ENCODE data around the gene TPM4.

TPM4 gene

GRCh38 chr19:16042533-16043085 is 33.7 kb upstream of the TPM4 start:
- no peak for DNase-seq

GRCh38 chr19:16043156-16043757 is 33.0 kb upstream of the TPM4 start:
- DNase-seq, result no peak

- no peak for DNase-seq
These were observed 31.5 kb upstream of the TPM4 start for GRCh38 chr19:16044746-16045145.

GRCh38 chr19:16045171-16045570 is 31.1 kb upstream of the TPM4 start:
- DNase-seq, result no peak

GRCh38 chr19:16045893-16046292 is 30.4 kb upstream of the TPM4 start:
- no peak for DNase-seq

GRCh38 chr19:16048583-16048982 is 27.7 kb upstream of the TPM4 start:
- no peak for DNase-seq

- DNase-seq, result peak; percentile 77
These were observed 24.9 kb upstream of the TPM4 start for GRCh38 chr19:16051254-16052025.

GRCh38 chr19:16052353-16052752 is 23.9 kb upstream of the TPM4 start:
- DNase-seq, result no peak

GRCh38 chr19:16057062-16057461 is 19.2 kb upstream of the TPM4 start:
- no peak for DNase-seq

- DNase-seq, result no peak
These were observed 16.0 kb upstream of the TPM4 start for GRCh38 chr19:16060294-16060693.

GRCh38 chr19:16061943-16062342 is 14.4 kb upstream of the TPM4 start:
- DNase-seq, result no peak

GRCh38 chr19:16062789-16063188 is 13.5 kb upstream of the TPM4 start:
- peak; percentile 77 for DNase-seq

- DNase-seq, result no peak
These were observed 11.9 kb upstream of the TPM4 start for GRCh38 chr19:16064209-16064889.

GRCh38 chr19:16066611-16067104 is 9.6 kb upstream of the TPM4 start:
- DNase-seq, result peak; percentile 76

GRCh38 chr19:16067205-16067938 is 8.9 kb upstream of the TPM4 start:
- no peak for DNase-seq

GRCh38 chr19:16068696-16069259 is 7.5 kb upstream of the TPM4 start:
- no peak for DNase-seq

GRCh38 chr19:16069813-16070365 is 6.4 kb upstream of the TPM4 start:
- no peak for DNase-seq

- DNase-seq, result peak; percentile 93
These were observed 5.8 kb upstream of the TPM4 start for GRCh38 chr19:16070366-16070990.

GRCh38 chr19:16071072-16071691 is 5.1 kb upstream of the TPM4 start:
- DNase-seq, result no peak

- no peak for DNase-seq
These were observed 2.8 kb upstream of the TPM4 start for GRCh38 chr19:16073481-16073880.

GRCh38 chr19:16073988-16074387 is 2.3 kb upstream of the TPM4 start:
- DNase-seq, result peak; percentile 52
